IPS DF 6.9 (cell line): ENCODE results near the gene NADK.

Source experiments
- DNase-seq: peaks from one replicate; pipeline ENCODE4 v3.0.0-alpha.2; 2013; ENCODE audit warnings: low read depth, low spot score
- H3K27ac ChIP-seq: one replicate; pipeline ENCODE4 v1.5.1; 2013; ENCODE audit warnings: low read length, control low read depth
- H3K27me3 ChIP-seq: 2 replicates; pipeline ENCODE4 v1.6.1; 2013; ENCODE audit warnings: mild to moderate bottlenecking, low read length; ENCODE audit not compliant: control insufficient read depth, insufficient read depth
- H3K36me3 ChIP-seq: 2 replicates; pipeline ENCODE4 v1.6.1; 2013; ENCODE audit warnings: low read length; ENCODE audit not compliant: control insufficient read depth, insufficient read depth
- H3K4me1 ChIP-seq: 2 replicates; pipeline ENCODE4 v1.6.1; 2013; ENCODE audit warnings: low read length; ENCODE audit not compliant: control insufficient read depth, insufficient read depth
- H3K4me3 ChIP-seq: 2 replicates; pipeline ENCODE4 v1.5.1; 2013; ENCODE audit warnings: mild to moderate bottlenecking, low read length
- H3K9me3 ChIP-seq: 2 replicates; pipeline ENCODE4 v1.6.1; 2013; ENCODE audit warnings: low read length, inconsistent platforms; ENCODE audit not compliant: control insufficient read depth, insufficient read depth
- WGBS: extraction: QIAGEN DNeasy Blood & Tissue Kit; methylation state at CpG from one replicate; pipeline ENCODE4 v1.1.7; 2013; ENCODE audit warnings: mixed read lengths, missing lambda C conversion rate; ENCODE audit not compliant: insufficient read length, insufficient coverage; 5-methylcytosine and 5-hydroxymethylcytosine counted together

The NADK gene

DNA sequence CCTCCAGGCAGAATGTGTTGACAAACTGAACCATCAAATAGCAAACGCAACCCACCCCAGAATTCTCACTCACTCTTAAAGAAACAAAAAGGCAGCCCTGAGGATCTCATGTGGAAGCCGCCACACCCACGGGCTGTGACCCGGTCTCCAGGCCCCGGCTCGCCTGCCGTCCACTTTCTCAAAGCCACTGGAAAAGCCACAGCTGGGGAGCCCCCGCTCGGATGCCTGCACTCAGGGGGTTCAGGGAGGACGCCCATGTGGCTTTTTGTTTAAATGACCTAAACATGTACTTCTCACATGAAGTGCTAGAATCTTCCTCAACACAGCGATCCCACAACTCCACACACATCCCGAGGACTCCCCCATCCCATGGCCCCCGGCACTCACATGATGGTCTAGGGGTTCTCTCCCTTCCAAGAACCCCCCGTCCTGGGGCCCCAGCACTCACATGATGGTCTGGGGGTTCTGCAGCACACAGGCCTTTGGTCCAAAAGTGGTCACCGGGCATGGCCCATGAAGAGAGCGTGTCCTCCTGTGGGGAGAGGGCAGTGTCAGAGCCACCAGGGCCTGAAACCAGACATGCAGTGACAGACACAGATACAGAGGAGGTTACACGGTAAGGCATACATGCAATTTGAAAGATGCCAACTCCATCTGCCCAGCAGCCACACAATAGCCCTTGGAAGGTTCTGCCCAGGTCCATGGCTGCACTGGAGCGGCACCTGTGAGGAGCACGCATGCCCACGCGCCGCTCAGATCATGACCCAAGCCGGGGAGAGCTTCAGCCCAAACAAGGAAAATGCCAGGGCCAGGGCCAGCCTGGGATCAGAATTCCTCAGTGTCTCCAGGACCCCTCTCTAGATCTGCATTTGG, 16.5 kb downstream of the NADK start:
- H3K36me3 ChIP-seq: peaks cover 42% of the 10 kb centered on the region
- H3K4me3 ChIP-seq: no peak overlapping the region
- WGBS: no CpG with 5 or more reads among the region's 23 CpGs
- H3K27ac ChIP-seq: no peak overlapping the region
- H3K9me3 ChIP-seq: no peaks in the 10 kb centered on the region
- no peaks in the 10 kb centered on the region for H3K4me1 ChIP-seq
- H3K27me3 ChIP-seq: no peaks in the 10 kb centered on the region
- no peak for DNase-seq

DNA sequence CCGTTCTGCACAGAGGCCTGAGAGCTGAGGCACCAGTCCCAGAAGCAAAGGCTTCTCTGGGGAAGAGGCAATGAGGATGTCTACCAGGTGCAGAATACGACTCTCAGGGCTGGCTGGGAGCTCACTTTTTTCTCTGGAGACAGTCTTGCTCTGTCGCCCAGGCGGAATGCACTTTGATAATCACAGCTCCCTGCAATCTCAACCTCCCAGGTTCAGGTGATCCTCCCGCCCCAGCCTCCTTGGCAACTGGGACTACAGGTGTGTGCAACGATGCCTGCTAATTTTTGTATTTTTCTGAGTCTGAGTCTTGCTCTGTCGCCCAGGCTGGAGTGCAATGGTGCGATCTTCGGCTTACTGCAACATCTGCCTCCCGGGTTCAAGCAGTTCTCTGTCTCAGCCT, 17.6 kb downstream of the NADK start:
- H3K27me3 ChIP-seq: no peaks in the 10 kb centered on the region
- no peak for DNase-seq
- H3K9me3 ChIP-seq: no peaks in the 10 kb centered on the region
- H3K4me3 ChIP-seq: no peak overlapping the region
- H3K27ac ChIP-seq: no peak overlapping the region
- no CpG with 5 or more reads among the region's 10 CpGs for WGBS
- peaks cover 51% of the 10 kb centered on the region for H3K36me3 ChIP-seq
- no peaks in the 10 kb centered on the region for H3K4me1 ChIP-seq

DNA sequence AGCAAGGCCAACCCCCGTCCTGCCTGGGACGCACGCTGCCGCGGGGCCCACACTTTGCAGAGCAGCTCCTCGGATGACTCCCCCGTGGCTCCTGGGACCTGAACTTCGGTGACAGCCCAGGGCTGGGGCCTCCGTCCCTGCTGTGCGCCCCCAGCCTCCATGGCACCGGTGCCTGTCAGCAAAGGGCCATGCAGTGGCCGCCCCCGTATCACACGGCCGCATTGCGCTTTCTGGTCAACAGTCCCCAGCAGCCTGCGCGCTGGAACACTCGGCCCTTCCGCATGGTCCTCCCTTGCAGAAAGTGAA, 18.0 kb downstream of the NADK start:
- Histone ChIP-seq H3K4me1 (no peaks in the 10 kb centered on the region), H3K27me3 (no peaks in the 10 kb centered on the region), H3K4me3 (no peak overlapping the region), H3K9me3 (no peaks in the 10 kb centered on the region), H3K27ac (no peak overlapping the region), H3K36me3 (peaks cover 55% of the 10 kb centered on the region)
- no peak for DNase-seq
- no CpG with 5 or more reads among the region's 20 CpGs for WGBS

DNA sequence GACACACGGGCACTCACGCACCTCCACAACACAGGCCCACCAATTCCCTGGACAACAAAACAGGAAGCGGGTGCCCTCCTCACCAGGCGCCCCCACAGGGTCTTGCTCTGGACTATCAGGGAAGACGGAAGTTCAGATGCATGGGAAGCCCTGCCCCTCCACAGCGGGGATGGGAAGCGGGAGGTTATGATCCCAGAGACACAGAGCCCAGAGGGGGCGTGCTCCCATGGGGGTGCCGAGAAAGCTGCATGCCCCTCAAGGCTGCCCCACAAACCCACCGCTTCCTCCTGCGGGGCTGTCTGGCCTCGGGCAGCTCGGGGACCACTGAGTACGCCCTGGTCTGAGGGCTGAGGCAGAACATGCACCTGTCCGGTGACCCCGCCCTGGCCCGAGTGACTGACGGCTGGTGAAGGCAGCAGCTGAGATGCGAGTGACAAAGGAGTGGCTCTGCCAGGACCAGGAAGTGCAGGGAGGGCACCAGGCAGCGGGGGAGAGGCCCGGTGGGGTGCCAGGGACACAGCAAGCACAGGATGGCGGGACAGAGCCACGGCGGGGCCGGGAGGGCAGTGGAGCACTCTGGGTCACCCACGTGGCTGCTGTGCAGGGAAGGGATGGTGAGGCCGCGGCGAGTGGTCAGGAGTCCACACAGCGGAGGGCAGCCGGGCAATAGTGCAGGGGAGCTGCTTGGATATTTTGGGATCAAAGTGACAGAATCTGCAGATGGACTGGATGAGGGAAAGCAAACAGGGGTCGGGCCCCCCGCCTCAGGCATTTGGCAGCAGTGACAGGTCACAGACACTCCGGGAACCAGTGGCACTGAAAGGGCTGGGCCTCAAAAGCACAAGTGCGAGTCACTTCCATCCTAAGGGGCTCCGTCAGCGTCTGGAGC, 18.6 kb downstream of the NADK start:
- no CpG with 5 or more reads among the region's 37 CpGs for WGBS
- H3K27me3 ChIP-seq: no peaks in the 10 kb centered on the region
- DNase-seq: no peak
- no peak overlapping the region for H3K4me3 ChIP-seq
- no peaks in the 10 kb centered on the region for H3K4me1 ChIP-seq
- peaks cover 51% of the 10 kb centered on the region for H3K36me3 ChIP-seq
- no peaks in the 10 kb centered on the region for H3K9me3 ChIP-seq
- no peak overlapping the region for H3K27ac ChIP-seq

DNA sequence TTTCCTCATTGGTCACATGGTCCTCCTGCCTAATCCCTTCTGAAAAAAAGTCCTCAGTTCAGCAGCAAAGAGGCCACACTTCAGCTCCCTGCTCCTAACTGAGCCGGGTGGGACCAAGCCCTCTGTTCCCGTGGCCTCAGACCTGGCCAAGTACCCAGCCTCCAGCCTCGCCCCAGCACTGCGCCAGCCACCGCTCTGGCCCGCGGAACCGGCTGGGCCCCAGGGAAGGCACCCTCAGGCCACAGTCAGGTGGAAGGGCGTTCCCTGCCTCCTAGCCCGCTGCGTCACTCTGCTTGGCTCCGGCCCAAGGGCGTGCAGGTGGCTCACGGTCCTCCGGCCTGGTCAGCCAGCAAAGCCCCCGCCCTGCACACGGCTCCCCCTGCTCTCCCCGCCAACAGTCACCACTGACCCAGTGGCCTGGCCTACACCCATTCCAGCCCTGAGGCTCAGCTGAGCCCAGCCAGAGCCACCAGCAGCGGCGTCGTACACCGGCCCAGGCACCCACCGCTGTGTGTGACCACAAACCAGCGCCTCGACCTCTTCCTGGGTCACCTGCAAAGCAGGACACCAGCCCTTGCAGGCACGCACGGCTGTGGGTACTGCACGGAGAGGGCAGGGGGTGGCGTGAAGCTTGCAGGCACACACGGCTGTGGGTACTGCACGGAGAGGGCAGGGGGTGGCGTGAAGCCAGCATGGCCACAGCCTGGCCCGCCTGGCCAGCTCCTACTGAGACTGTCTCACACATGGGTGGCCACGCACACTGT, 19.4 kb downstream of the NADK start:
- WGBS: no CpG with 5 or more reads among the region's 34 CpGs
- Histone ChIP-seq H3K27me3 (no peaks in the 10 kb centered on the region), H3K9me3 (no peaks in the 10 kb centered on the region), H3K4me3 (no peak overlapping the region), H3K27ac (no peak overlapping the region), H3K36me3 (peaks cover 53% of the 10 kb centered on the region), H3K4me1 (no peaks in the 10 kb centered on the region; the same call in 1 of the 2 replicates)
- DNase-seq: no peak

DNA sequence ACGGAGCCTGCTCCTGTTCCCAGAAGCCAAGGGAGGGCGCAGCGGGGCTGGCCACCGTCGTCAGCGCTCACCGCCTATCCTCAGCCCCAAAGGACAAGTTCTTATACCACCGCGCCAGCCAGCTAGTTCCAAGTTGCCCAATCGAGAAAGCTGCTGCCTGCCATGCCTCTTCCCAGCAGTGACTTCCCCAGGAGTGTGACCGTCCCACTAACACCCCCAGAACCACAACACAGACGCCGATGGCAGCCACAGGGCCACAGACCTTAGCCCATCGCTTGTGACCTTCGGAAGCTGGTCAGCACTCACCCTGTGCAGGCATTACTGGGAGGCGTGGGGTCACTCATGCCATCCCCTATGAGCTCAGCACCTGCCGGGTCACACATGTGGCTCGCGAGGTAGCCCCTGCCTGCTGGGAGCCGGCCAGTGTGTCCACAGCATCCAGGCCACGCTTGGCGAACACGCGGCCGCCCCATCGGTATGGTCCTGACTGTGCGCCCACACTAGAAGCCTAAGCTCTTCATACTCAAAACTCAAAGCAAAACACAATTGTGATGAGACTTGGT, 20.1 kb downstream of the NADK start:
- Histone ChIP-seq H3K36me3 (peaks cover 59% of the 10 kb centered on the region), H3K4me3 (no peak overlapping the region)

DNA sequence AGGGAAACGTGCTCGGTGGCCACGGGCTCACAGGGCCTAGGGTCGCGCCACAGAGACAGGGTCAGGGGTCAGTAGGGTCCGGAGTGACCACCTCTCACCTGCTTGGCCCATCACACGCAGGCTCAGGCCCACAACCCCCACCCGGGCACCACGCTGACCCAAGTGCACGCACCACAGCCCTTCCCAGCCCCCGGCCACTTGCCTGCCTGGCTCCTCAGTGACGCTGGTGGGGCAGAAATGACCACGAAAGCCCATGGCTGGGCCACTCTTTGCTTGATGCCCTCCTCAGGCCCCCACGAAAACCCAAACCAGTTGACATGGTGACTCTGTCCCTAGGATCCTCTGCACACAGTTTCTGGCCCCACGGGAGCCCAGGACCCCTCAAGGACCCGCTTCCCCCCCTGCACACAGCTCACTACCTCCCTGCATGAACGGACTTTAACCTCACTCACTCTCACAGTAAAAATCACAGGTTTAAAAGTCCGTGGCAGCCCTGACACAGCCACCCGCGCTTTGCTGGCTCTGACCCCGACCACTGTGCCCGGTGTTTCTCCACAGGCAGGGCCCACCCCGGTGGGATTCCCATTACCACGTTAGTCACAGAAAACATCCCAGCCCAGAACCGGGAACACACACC, 20.7 kb downstream of the NADK start:
- Histone ChIP-seq H3K36me3 (peaks cover 61% of the 10 kb centered on the region), H3K9me3 (no peaks in the 10 kb centered on the region), H3K27me3 (no peaks in the 10 kb centered on the region), H3K27ac (no peak overlapping the region), H3K4me3 (no peak overlapping the region), H3K4me1 (no peaks in the 10 kb centered on the region; the same call in 1 of the 2 replicates)
- no CpG with 5 or more reads among the region's 25 CpGs for WGBS
- no peak for DNase-seq

More for the DNA sequence above, 20.1 kb downstream of the NADK start:
- no CpG with 5 or more reads among the region's 27 CpGs for WGBS
- no peaks in the 10 kb centered on the region for H3K27me3 ChIP-seq
- H3K4me1 ChIP-seq: no peaks in the 10 kb centered on the region; the same call in 1 of the 2 replicates
- H3K9me3 ChIP-seq: no peaks in the 10 kb centered on the region
- H3K27ac ChIP-seq: no peak overlapping the region
- DNase-seq: no peak

DNA sequence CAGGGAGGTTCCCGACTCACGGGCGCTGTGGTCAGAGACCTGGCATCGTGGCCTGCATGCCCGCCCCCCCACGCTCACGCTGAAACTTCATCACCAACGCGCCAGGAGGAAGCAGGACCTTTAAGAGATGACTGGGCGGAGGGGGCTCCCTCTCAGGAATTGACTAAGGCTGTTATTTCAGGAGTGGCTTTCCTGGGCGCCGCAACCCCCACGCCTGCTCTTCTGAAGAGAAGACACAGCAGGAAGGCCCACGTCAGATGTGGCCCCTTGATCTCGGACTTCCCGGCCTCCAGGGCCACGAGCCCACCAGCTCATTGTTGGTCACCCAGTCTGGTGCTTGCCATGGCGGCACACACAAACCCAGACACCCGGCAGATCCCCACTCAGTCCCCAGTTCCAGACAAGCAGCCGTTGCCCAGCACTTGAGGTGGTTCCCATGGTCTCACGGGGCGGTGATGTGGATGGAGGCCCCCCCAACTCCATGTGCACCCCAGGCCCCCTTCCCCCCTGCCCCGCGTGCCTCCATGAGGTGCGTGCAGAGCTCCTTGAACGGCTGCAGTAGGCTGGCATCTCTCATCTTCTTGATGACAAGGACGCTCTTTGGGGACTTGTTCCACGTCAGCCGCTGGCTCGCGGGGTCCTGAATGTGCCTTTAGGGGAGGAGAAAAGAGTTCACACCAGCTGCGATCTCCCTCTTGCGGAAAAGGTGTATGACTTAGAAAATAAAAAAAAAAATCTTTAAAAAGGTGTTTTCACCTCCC, 21.4 kb downstream of the NADK start:
- Histone ChIP-seq H3K27me3 (no peaks in the 10 kb centered on the region), H3K27ac (no peak overlapping the region), H3K9me3 (no peaks in the 10 kb centered on the region), H3K4me1 (no peaks in the 10 kb centered on the region; the same call in 1 of the 2 replicates), H3K36me3 (peaks cover 62% of the 10 kb centered on the region), H3K4me3 (no peak overlapping the region)
- no peak for DNase-seq
- WGBS: no CpG with 5 or more reads among the region's 33 CpGs

DNA sequence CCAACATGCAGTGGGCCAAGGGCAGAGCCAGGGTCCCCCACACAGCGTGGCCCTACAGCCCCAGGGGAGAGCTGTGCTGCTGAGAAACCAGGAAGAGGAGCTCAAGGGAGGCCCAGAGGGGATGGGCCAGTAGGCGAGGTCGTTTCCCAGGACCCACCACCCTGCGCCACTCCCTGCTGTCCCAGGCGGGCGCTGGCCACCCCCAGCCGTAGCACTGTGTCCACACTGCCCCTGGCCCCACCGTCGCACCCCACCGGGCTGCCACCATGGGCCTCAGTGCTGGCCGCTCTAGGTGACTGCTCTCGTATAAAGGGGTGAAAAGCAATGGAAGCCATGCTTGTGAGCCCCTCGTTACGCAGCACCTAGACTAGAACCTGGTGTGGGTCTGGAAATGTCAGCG, 22.4 kb downstream of the NADK start:
- WGBS: no CpG with 5 or more reads among the region's 15 CpGs
- no peak overlapping the region for H3K27ac ChIP-seq
- H3K27me3 ChIP-seq: no peaks in the 10 kb centered on the region
- no peaks in the 10 kb centered on the region; the same call in 1 of the 2 replicates for H3K4me1 ChIP-seq
- no peaks in the 10 kb centered on the region for H3K9me3 ChIP-seq
- H3K36me3 ChIP-seq: peaks cover 55% of the 10 kb centered on the region
- H3K4me3 ChIP-seq: no peak overlapping the region
- no peak for DNase-seq
